ENCODE measurements around the gene SARNP.

The SARNP gene

GRCh38 chr12:55742719-55743405, 74.7 kb downstream of the SARNP start, which contains the start of gene GDF11:
GDF11 (plus strand) TSS chr12:55743122; CDS start chr12:55743317, 195 bp downstream.
- DNase-seq (ENCODE audit: low spot score), result peak; percentile 91

- DNase-seq (ENCODE audit: low spot score), result no peak
Measured at GRCh38 chr12:55741931-55742680, 75.4 kb downstream of the SARNP start.

GRCh38 chr12:55739025-55739378, 78.5 kb downstream of the SARNP start:
- DNase-seq (ENCODE audit: low spot score), result no peak

- peak; percentile 91 for DNase-seq (ENCODE audit: low spot score)
Measured at GRCh38 chr12:55738123-55739024, 79.2 kb downstream of the SARNP start.

GRCh38 chr12:55737581-55738122, 79.9 kb downstream of the SARNP start:
- no peak for DNase-seq (ENCODE audit: low spot score)

- peak; percentile 76 for DNase-seq (ENCODE audit: low spot score)
Measured at GRCh38 chr12:55736780-55737580, 80.5 kb downstream of the SARNP start.

GRCh38 chr12:55736076-55736475, 81.4 kb downstream of the SARNP start:
- no peak for DNase-seq (ENCODE audit: low spot score)

- no peak for DNase-seq (ENCODE audit: low spot score)
Measured at GRCh38 chr12:55734595-55734994, 82.9 kb downstream of the SARNP start.

GRCh38 chr12:55733858-55734257, 83.7 kb downstream of the SARNP start:
- no peak for DNase-seq (ENCODE audit: low spot score)

- DNase-seq (ENCODE audit: low spot score), result no peak
Measured at GRCh38 chr12:55733021-55733555, 84.4 kb downstream of the SARNP start.

GRCh38 chr12:55732288-55732687, 85.2 kb downstream of the SARNP start:
- no peak for DNase-seq (ENCODE audit: low spot score)

GRCh38 chr12:55729819-55730818, 87.4 kb downstream of the SARNP start:
- peak; percentile 90 for DNase-seq (ENCODE audit: low spot score)

GRCh38 chr12:55728939-55729818, 88.3 kb downstream of the SARNP start, which contains the start of gene CD63:
CD63 (minus strand) TSS chr12:55729009; CDS start chr12:55728341, 668 bp downstream.
- DNase-seq (ENCODE audit: low spot score), result peak; percentile 97

GRCh38 chr12:55728186-55728938, 89.2 kb downstream of the SARNP start:
- DNase-seq (ENCODE audit: low spot score), result peak; percentile 69

GRCh38 chr12:55727643-55728185, 89.8 kb downstream of the SARNP start:
- DNase-seq (ENCODE audit: low spot score), result no peak

GRCh38 chr12:55726971-55727370, 90.6 kb downstream of the SARNP start:
- DNase-seq (ENCODE audit: low spot score), result no peak

- DNase-seq (ENCODE audit: low spot score), result no peak
Measured at GRCh38 chr12:55725556-55725955, 92.0 kb downstream of the SARNP start.

- DNase-seq (ENCODE audit: low spot score), result no peak
Measured at GRCh38 chr12:55724940-55725309, 92.6 kb downstream of the SARNP start.

Measured in Ammon's horn (tissue), 1 donor.